Activated T-helper 1 cell treated with Interleukin-2 at 50 U/mL for 16 hours (primary cell): ENCODE results near the gene SLCO1B3.

Experiments
- DNase-seq: peaks from one replicate; pipeline ENCODE4 v3.0.0-alpha.2; 2020; ENCODE audit warnings: low read depth

The SLCO1B3 gene

DNA sequence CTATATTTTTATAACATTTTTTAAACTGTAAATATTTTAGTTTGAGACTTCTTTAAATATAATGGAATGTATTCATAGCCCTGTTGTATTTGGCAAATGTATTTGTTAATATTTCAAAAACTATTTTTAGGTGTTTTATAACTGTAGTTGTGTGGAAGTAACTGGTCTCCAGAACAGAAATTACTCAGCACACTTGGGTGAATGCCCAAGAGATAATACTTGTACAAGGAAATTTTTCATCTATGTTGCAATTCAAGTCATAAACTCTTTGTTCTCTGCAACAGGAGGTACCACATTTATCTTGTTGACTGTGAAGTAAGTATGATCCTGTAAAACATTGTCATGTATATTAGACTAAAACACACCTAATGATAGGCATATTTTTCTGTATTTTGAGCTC lies 72.8 kb downstream of the SLCO1B3 start:
- no peak for DNase-seq

DNA sequence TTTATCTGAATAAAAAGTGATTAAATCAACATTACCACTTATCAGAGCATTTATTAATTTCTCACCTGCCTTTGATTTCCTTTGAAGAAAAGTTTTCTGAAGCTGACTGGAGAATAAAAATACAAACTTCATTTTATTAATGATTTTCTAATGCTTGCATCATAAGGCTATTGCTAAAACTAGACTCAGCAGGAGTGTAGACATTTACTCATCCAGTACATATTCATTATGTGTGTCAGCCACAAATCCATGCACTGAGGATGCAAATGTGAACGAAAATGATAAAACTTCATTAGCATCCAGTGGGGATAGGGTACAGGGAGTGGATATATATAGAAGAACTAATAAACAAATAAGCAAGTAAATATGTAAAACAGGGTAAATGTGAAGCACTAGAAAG lies 74.6 kb downstream of the SLCO1B3 start:
- DNase-seq: no peak

DNA sequence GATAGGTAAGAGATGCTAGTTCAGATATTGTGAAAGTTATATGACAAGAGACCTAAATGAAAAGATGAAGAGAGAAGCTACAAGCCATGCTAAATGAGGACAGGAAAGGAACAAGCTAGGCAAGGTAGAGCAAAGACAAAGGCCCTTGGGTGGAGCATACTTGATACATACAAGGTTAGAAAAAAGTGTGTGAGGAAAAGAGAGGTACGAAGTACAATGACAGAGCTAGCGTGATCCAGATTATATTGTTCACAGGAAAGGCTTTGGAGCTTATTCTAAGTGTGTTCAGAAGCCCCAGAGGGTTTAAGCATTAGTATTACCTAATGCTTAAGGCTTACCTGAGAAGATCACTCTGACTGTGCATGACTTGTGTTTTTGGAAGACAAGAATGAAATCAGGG lies 75.0 kb downstream of the SLCO1B3 start:
- DNase-seq: no peak

DNA sequence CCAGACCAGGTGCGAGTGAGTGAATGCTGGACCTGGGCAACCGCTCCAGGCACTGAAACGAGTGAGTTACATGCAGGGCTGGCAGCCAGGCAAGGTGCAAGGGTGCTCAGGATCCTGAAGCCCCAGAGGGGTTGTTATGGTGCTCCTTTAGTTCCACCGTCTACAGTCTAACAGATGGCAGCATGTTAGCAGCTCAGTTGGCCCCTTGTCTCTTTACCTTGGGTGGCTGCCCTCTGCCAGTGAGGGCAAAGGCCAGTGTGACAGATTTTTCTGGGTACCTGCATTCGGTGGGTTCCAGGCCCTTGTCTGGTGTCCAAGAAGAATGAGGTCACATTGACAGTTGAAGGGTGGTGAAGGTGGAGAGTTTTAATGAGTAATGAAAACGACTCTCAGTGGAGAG lies 106.8 kb downstream of the SLCO1B3 start:
- no peak for DNase-seq

DNA sequence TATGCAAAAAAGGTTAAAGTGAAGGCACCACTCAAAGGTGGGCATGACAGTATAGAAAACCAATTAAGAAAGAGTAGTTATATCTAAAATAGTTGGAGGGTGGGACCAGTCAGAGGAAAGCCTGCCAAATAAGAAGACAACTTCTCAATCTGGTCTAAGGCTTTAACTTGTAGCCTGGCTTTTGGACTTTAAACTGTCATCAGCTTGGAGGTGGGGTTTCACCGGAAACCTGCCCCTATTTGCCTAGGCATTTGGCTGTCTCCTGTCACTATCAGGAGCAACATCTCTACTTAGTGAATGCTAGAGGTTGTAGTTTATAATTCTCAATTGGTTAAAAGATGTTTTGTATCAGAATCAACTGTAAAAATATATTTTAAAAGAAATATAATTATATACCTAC lies 107.3 kb downstream of the SLCO1B3 start:
- no peak for DNase-seq

DNA sequence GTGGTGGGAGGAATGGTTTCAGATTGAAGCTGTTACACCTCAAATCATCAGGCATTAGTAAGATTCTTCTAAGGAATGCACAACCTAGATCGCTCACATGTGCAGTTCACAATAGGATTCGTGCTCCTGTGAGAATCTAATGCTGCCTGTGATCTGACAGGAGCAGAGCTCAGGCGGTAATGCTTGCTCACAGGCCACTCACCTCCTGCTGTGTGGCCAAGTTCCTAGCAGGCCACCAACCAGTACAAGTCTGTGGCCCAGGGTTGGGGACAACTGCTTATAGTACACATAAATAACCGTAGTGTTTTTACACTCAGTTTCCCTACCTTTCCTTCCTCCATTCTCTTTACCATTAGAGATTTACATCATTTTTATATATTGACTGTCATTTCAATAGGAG lies 121.4 kb downstream of the SLCO1B3 start:
- DNase-seq: no peak

DNA sequence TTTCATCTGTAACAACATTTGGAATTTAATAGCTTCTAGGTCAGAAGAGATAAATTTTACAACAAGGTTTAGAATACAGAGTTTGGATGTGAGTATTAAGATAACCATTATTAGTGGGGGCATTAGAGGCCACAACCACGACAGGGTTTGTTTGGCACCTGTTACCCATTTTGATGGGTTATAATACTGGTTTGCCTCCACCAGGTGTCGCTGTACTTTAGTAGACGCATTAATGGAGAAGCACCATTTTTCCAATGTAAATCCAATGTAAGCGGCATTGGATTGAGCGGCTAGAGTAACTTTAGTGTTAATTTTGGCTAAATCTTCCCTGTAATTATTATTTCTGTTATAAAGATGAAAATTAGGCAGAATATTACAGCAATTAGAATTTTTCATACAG lies 136.2 kb downstream of the SLCO1B3 start:
- no peak for DNase-seq

DNA sequence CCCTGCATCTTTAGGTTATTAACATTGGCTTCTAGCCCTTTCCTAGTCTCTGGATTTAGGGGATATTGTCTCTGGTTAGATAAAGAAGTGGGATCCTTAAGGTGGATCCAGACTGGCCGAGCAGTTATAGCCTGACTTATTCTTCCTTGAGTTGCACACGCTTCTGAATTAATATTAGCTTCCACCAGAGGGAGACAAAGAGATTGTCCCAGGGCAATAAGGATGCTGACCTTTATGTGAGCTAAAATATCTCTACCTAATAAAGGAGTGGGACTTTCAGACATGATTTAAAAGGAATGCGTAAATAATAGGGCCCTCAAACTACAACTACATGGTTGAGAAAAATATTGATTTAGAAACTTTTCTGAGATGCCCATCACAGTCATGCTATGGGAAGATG lies 139.7 kb downstream of the SLCO1B3 start:
- DNase-seq: no peak

DNA sequence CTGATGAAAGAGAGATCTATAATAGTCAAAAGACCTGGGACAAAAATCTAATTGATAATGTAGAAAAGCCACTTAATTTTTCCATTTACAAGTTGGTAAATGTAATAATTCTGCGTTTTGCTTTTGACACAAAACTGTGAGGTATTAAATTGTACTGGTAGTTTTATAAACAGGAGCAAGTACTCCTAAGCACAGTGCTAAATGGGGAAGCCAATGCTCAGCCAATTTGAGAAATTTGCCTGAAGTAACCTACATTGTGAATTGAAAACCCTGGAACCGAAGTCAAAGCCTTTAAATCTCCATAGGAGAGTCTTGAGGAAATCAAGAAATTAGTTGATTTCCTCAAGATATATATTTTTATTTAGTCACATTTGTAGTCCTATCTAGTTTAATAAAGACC lies 152.8 kb downstream of the SLCO1B3 start:
- no peak for DNase-seq

DNA sequence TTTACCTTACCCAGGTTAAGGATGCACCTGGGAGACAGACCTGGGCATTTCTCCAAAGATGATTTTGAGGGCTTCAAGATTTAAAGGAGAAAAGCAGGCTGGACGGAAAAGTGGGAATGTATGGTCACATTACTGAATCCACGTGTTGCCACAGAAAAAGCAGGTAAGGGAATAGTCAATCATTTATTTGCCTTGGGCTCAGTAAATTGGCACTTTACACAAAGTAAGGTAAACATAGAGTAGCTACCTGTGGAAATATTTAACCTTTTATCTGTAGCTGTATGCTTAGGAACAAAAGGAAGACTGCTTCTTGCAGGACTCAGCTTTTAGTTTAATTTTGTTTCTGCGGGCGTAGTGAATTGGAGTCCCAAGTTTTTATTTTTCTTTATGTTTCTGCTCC lies 153.3 kb downstream of the SLCO1B3 start:
- no peak for DNase-seq
